Keratinocyte (primary cell): Measurements from ENCODE around the gene GPC5. TPM values are rescaled to one million over a fixed set of nuclear protein-coding genes. Genes with fewer than 3 reads are reported as not detected.

Experiments
- DNase-seq: peaks from one replicate; pipeline ENCODE4 v3.0.0-alpha.2; 2011; ENCODE audit warnings: low read depth, missing footprints, low spot score
- FAIRE-seq: peaks from 2 replicates; lab custom pipeline; 2011; peaks lifted over from hg19 to GRCh38; lab: Jason Lieb, UNC
- H2AFZ ChIP-seq: 2 replicates; pipeline ENCODE4 v1.6.0; 2012; ENCODE audit warnings: low read length, control low read depth, inconsistent platforms; ENCODE audit not compliant: control insufficient read depth
- H3K27ac ChIP-seq: 2 replicates; pipeline ENCODE4 v1.5.1; 2011; ENCODE audit warnings: low read length; ENCODE audit not compliant: control insufficient read depth, insufficient read depth
- H3K27me3 ChIP-seq: 3 replicates; pipeline ENCODE4 v1.6.0; 2011; ENCODE audit warnings: low read length; ENCODE audit not compliant: control insufficient read depth, insufficient read depth; ENCODE audit errors: extremely low read depth
- H3K36me3 ChIP-seq, 2 experiments: 2 replicates in 1 of 2; 3 replicates in 1 of 2; pipeline ENCODE4 v1.5.1; 2011; ENCODE audit warnings: low read length in 2 of 2, mild to moderate bottlenecking in 1 of 2; ENCODE audit not compliant: control insufficient read depth in 2 of 2, insufficient read depth in 2 of 2; ENCODE audit errors: extremely low read depth in 1 of 2
- H3K4me1 ChIP-seq: 3 replicates; pipeline ENCODE4 v1.5.1; 2011; ENCODE audit warnings: low read length; ENCODE audit not compliant: control insufficient read depth, insufficient read depth; ENCODE audit errors: extremely low read depth
- H3K4me2 ChIP-seq: 3 replicates; pipeline ENCODE4 v1.6.0; 2011; ENCODE audit warnings: low read depth, low read length; ENCODE audit not compliant: control insufficient read depth, insufficient read depth; ENCODE audit errors: extremely low read depth
- H3K4me3 ChIP-seq, 3 experiments: fragments of 200-600 bp in 1 of 3; sonication (generic) in 1 of 3; 2 replicates in 2 of 3; 3 replicates in 1 of 3; pipeline ENCODE4 v1.5.1; 2011 to 2016; ENCODE audit warnings: low read length in 3 of 3, mild to moderate bottlenecking in 3 of 3, control low read depth in 2 of 3, inconsistent platforms in 1 of 3, low read depth in 1 of 3, mixed read lengths in 1 of 3, mixed run types in 1 of 3, moderate library complexity in 1 of 3; ENCODE audit not compliant: control insufficient read depth in 2 of 3, insufficient read depth in 2 of 3; ENCODE audit errors: extremely low read depth in 1 of 3
- H3K79me2 ChIP-seq: 2 replicates; pipeline ENCODE4 v1.6.0; 2012; ENCODE audit warnings: low read length; ENCODE audit not compliant: control insufficient read depth, insufficient read depth
- H3K9ac ChIP-seq: 3 replicates; pipeline ENCODE4 v1.6.0; 2011; ENCODE audit warnings: low read length; ENCODE audit not compliant: control insufficient read depth, insufficient read depth; ENCODE audit errors: extremely low read depth
- H3K9me1 ChIP-seq: 3 replicates; pipeline ENCODE4 v1.6.0; 2011; ENCODE audit warnings: low read length; ENCODE audit not compliant: control insufficient read depth, insufficient read depth; ENCODE audit errors: extremely low read depth
- H3K9me3 ChIP-seq: 2 replicates; pipeline ENCODE4 v1.5.1; 2012; ENCODE audit warnings: low read depth, low read length; ENCODE audit not compliant: control insufficient read depth
- H4K20me1 ChIP-seq: 3 replicates; pipeline ENCODE4 v1.6.0; 2011; ENCODE audit warnings: low read length; ENCODE audit not compliant: control insufficient read depth, insufficient read depth; ENCODE audit errors: extremely low read depth
- EZH2 ChIP-seq: IDR thresholded peaks from one replicate; pipeline ENCODE4 v1.6.1; 2012; ENCODE audit warnings: inconsistent platforms, mild to moderate bottlenecking, low read length, moderate library complexity
- dilution Hi-C: fragments of 300-500 bp; cut with MboI; formaldehyde crosslinking; loops from one replicate; pipeline ENCODE4 v1.7.0; 2020; ENCODE audit warnings: low sequenced_read_pairs; ENCODE audit not compliant: extremely low pct_ligation_motif_present
- polyA plus RNA-seq, 5 experiments: library from polyadenylated mRNA; depleted of rRNA in 3 of 5; stranded (reverse) in 3 of 5; stranded (forward) in 1 of 5; unstranded in 1 of 5; fragments of >200 nt; gene quantifications; 1 replicate in 1 of 5; 2 replicates in 3 of 5; 3 replicates in 1 of 5; pipeline versions ENCODE4 v1.2.1 to v1.2.3, GENCODE V29; 2011 to 2012; ENCODE audit warnings: missing spikeins in 2 of 5, low read depth in 1 of 5, low replicate concordance in 1 of 5
- TF ChIP-seq, protein P1 (sequence below), 3 experiments: IDR thresholded peaks in 1 of 3; conservative IDR thresholded peaks in 1 of 3; optimal IDR thresholded peaks in 1 of 3; 2 replicates in 2 of 3; 3 replicates in 1 of 3; pipeline versions ENCODE3 to v1.5.1; 2011; ENCODE audit warnings: low read length in 3 of 3, mild to moderate bottlenecking in 3 of 3, moderate library complexity in 2 of 3, control low read depth in 1 of 3, inconsistent platforms in 1 of 3; ENCODE audit not compliant: insufficient read depth in 2 of 3; ENCODE audit errors: extremely low read depth in 1 of 3

Gene GPC5
- polyA plus RNA-seq, 1 donor (not counting 4 experiments of a cell fraction or from before 2014, with no cell fraction given): 0.10 TPM

DNA sequence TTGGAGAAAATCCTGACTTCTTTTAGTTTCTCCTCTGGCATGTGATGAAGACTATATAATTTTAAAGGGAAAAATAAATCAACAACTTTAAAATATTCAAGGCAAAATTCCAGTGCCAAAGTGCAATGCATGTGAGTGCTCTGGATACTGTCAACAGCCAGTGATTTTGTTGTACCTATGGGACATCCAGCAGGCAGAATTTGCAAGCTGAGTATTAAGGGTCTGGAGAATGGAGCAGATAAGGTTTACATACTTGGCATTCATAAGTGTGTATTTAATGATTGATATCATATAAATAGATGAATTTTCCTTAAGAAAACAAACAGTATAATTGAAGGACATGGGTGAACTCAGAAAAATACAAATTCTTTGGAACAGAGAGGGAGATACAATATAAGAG is 703.4 kb downstream of the GPC5 start:
- no peaks in the 10 kb centered on the region for H4K20me1 ChIP-seq
- FAIRE-seq (no peak), DNase-seq (no peak)
- no peaks in the 10 kb centered on the region for H3K9me3 ChIP-seq
- no peak overlapping the region for H3K4me3 ChIP-seq
- TF ChIP-seq, protein P1, sequence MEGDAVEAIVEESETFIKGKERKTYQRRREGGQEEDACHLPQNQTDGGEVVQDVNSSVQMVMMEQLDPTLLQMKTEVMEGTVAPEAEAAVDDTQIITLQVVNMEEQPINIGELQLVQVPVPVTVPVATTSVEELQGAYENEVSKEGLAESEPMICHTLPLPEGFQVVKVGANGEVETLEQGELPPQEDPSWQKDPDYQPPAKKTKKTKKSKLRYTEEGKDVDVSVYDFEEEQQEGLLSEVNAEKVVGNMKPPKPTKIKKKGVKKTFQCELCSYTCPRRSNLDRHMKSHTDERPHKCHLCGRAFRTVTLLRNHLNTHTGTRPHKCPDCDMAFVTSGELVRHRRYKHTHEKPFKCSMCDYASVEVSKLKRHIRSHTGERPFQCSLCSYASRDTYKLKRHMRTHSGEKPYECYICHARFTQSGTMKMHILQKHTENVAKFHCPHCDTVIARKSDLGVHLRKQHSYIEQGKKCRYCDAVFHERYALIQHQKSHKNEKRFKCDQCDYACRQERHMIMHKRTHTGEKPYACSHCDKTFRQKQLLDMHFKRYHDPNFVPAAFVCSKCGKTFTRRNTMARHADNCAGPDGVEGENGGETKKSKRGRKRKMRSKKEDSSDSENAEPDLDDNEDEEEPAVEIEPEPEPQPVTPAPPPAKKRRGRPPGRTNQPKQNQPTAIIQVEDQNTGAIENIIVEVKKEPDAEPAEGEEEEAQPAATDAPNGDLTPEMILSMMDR (optimal IDR thresholded peaks at IDR 0.05 in 1 of 3, IDR thresholded peaks at IDR 0.05 in 1 of 3, conservative IDR thresholded peaks at IDR 0.05 in 1 of 3; ENCODE audit: extremely low read depth in 1 of 3, insufficient read depth in 2 of 3, low read length in 3 of 3): no peak
- TF ChIP-seq EZH2: no peak
- no peak overlapping the region for H2AFZ ChIP-seq
- dilution Hi-C loops: no loop called here
- no peaks in the 10 kb centered on the region for H3K79me2 ChIP-seq
- H3K27ac ChIP-seq: no peak overlapping the region
- H3K4me2 ChIP-seq: no peak overlapping the region
- no peaks in the 10 kb centered on the region for H3K4me1 ChIP-seq
- no peaks in the 10 kb centered on the region for H3K27me3 ChIP-seq
- H3K36me3 ChIP-seq: no peaks in the 10 kb centered on the region
- H3K9me1 ChIP-seq: no peaks in the 10 kb centered on the region
- H3K9ac ChIP-seq: no peak overlapping the region

DNA sequence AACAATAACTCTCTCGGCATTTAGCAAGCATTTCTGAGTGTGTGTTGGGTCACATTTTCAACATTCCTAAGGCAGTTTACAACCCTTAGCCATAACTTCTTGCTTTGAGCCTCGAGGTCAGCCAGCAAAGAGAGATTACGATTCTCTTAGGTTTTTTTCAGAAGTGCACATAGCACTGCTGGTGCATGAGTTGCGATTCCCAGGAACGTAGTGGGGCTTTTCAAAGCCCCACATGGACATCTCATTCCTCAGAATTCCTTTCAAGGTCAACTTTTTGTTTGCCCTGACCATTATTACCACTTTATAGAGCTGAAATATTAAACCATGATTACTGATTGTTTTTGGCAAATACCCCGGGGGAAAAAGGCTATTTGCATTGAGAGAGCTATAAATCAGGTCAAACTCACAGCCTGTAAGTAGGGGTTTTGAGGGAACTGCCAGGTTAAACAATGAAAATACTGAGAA is 705.3 kb downstream of the GPC5 start:
- H3K27ac ChIP-seq: no peak overlapping the region
- DNase-seq (no peak), FAIRE-seq (no peak)
- no peaks in the 10 kb centered on the region for H3K36me3 ChIP-seq
- H3K9me3 ChIP-seq: no peaks in the 10 kb centered on the region
- H4K20me1 ChIP-seq: no peaks in the 10 kb centered on the region
- dilution Hi-C loops: no loop called here
- no peak overlapping the region for H3K4me2 ChIP-seq
- H3K27me3 ChIP-seq: no peaks in the 10 kb centered on the region
- H2AFZ ChIP-seq: no peak overlapping the region
- H3K9ac ChIP-seq: no peak overlapping the region
- TF ChIP-seq, protein P1 (optimal IDR thresholded peaks at IDR 0.05 in 1 of 3, IDR thresholded peaks at IDR 0.05 in 1 of 3, conservative IDR thresholded peaks at IDR 0.05 in 1 of 3; ENCODE audit: extremely low read depth in 1 of 3, insufficient read depth in 2 of 3, low read length in 3 of 3): no peak
- TF ChIP-seq EZH2: no peak
- H3K9me1 ChIP-seq: no peaks in the 10 kb centered on the region
- H3K4me1 ChIP-seq: no peaks in the 10 kb centered on the region
- no peak overlapping the region for H3K4me3 ChIP-seq
- H3K79me2 ChIP-seq: no peaks in the 10 kb centered on the region
